Kidney epithelial cell (primary cell): ENCODE data around the gene RBP4. TPM values are rescaled to one million over a fixed set of nuclear protein-coding genes. Genes with fewer than 3 reads are reported as not detected.

Source experiments
- DNase-seq: peaks from one replicate; pipeline ENCODE4 v3.0.0-alpha.2; 2010; ENCODE audit warnings: low read depth
- H3K27me3 ChIP-seq: 2 replicates; pipeline ENCODE4 v1.6.0; 2011; ENCODE audit warnings: low read length; ENCODE audit not compliant: control insufficient read depth, insufficient read depth
- H3K36me3 ChIP-seq: 2 replicates; pipeline ENCODE4 v1.5.1; 2011; ENCODE audit warnings: low read length; ENCODE audit not compliant: control insufficient read depth, insufficient read depth
- H3K4me3 ChIP-seq: 2 replicates; pipeline ENCODE4 v1.5.1; 2011; ENCODE audit warnings: low read depth, mild to moderate bottlenecking, control low read depth, low read length
- CTCF ChIP-seq: IDR thresholded peaks from 2 replicates; pipeline ENCODE4 v1.5.1; 2011; ENCODE audit warnings: mild to moderate bottlenecking, moderate library complexity, low read length, control low read depth, inconsistent platforms; ENCODE audit not compliant: insufficient read depth, poor library complexity, severe bottlenecking
- total RNA-seq: library from RNA; depleted of rRNA; stranded (reverse); fragments of >200 nt; gene quantifications from 2 replicates; pipeline ENCODE4 v1.2.3, GENCODE V29; 2015

RBP4 gene
- total RNA-seq, 1 donor from 2014 or later = not detected

GRCh38 chr10:93570383-93570782 is 30.7 kb downstream of the RBP4 start:
- DNase-seq = no peak
- H3K27me3 ChIP-seq = peaks cover 52% of the 10 kb centered on the region
- H3K36me3 ChIP-seq = no peaks in the 10 kb centered on the region
- no peak overlapping the region for H3K4me3 ChIP-seq
- TF ChIP-seq CTCF = no peak

- H3K4me3 ChIP-seq = no peak overlapping the region
- no peak for TF ChIP-seq CTCF
- peaks cover 52% of the 10 kb centered on the region for H3K27me3 ChIP-seq
- DNase-seq = no peak
- no peaks in the 10 kb centered on the region for H3K36me3 ChIP-seq
Measured at GRCh38 chr10:93568105-93568390, 33.0 kb downstream of the RBP4 start.

- DNase-seq = no peak
- Histone ChIP-seq H3K27me3 (peaks cover 47% of the 10 kb centered on the region), H3K4me3 (no peak overlapping the region), H3K36me3 (no peaks in the 10 kb centered on the region)
- no peak for TF ChIP-seq CTCF
Measured at GRCh38 chr10:93567277-93568104, 33.5 kb downstream of the RBP4 start.

GRCh38 chr10:93566435-93567276 is 34.4 kb downstream of the RBP4 start, which contains the start of gene FFAR4:
Gene FFAR4, plus strand, starts transcription at chr10:93566665. Its CDS starts 56 bp downstream, at chr10:93566721.
- H3K27me3 ChIP-seq = peaks cover 39% of the 10 kb centered on the region
- DNase-seq = no peak
- H3K36me3 ChIP-seq = no peaks in the 10 kb centered on the region
- no peak for TF ChIP-seq CTCF
- H3K4me3 ChIP-seq = no peak within 1 kb of the TSS

- Histone ChIP-seq H3K4me3 (no peak overlapping the region), H3K27me3 (peaks cover 34% of the 10 kb centered on the region), H3K36me3 (no peaks in the 10 kb centered on the region)
- TF ChIP-seq CTCF = no peak
- DNase-seq = no peak
Measured at GRCh38 chr10:93565446-93565845, 35.6 kb downstream of the RBP4 start.
